Fibroblast of the conjunctiva (primary cell): ENCODE measurements around the gene XPO4.

Experiments
- DNase-seq: peaks from one replicate; pipeline ENCODE4 v3.0.0-alpha.2; 2010; ENCODE audit warnings: low read depth

XPO4 gene

GRCh38 chr13:20728579-20729311 lies 173.8 kb downstream of the XPO4 start:
- DNase-seq: no peak

DNA sequence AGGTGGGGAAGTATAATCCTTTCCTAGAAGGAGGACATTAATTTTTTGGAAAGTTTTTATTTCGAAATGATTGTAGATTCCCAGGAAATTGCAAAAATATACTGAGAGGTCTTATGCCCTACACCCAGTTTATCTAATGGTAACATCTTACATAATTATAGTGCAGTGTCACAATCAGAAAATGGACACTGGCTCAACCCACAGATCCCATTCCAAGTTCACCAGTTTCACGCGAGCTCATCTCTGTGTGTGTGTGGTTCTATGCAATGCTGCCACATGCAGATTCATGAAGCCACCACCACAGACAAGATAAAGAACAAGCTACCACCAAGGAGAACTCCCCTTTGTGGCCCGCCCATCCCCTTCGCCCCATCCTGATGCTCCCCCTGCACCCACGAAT lies 174.7 kb downstream of the XPO4 start:
- no peak for DNase-seq
